Measurements from ENCODE around the gene IVD. TPM values are rescaled to one million over a fixed set of nuclear protein-coding genes. Genes with fewer than 3 reads are reported as not detected.

IVD gene
- total and polyA plus RNA-seq, 9 of the 15 experiments (the other 6 are each of a cell fraction or from before 2014, with no cell fraction given) = 0.15 to 4.5 (median 2.4) TPM

GRCh38 chr15:40382580-40383456 lies 22.8 kb upstream of the IVD start, which contains the start of gene KNSTRN (continued):
- TF ChIP-seq BRF2 (IDR thresholded peaks at IDR 0.05; ENCODE audit: borderline replicate concordance, insufficient read depth, insufficient read length) = no peak
- TF ChIP-seq SNIP1 (IDR thresholded peaks at IDR 0.05; ENCODE audit: low read depth) = no peak
- TF ChIP-seq CBFA2T2 (conservative IDR thresholded peaks at IDR 0.05) = no peak
- TF ChIP-seq TAF1 (IDR thresholded peaks at IDR 0.05; ENCODE audit: control insufficient read depth, extremely low read depth, insufficient read depth, low read length, severe bottlenecking) = peak; percentile 93
- TF ChIP-seq DACH1 (IDR thresholded peaks at IDR 0.05; ENCODE audit: partially characterized antibody) = no peak
- no peak; the same call in 1 of the 2 replicates for TF ChIP-seq BACH1 (tag; IDR thresholded peaks at IDR 0.05)
- peak; percentile 77 for TF ChIP-seq ELF1 (tag; IDR thresholded peaks at IDR 0.05)
- no peak for TF ChIP-seq SMARCA5 (IDR thresholded peaks at IDR 0.05)
- no peak for TF ChIP-seq MTA2 (IDR thresholded peaks at IDR 0.05; ENCODE audit: low read depth)
- no peak for TF ChIP-seq ZBTB9 (CRISPR knock-in tag; IDR thresholded peaks at IDR 0.05)
- TF ChIP-seq REST (IDR thresholded peaks at IDR 0.05; ENCODE audit: borderline replicate concordance) = no peak
- TF ChIP-seq REST (CRISPR knock-in tag; IDR thresholded peaks at IDR 0.05; ENCODE audit: low read depth) = no peak
- no peak; the same call in 1 of the 2 replicates for TF ChIP-seq ZNF644 (tag; IDR thresholded peaks at IDR 0.05; ENCODE audit: low read depth)
- no peak for TF ChIP-seq ARNT (IDR thresholded peaks at IDR 0.05)
- TF ChIP-seq CXXC5 (CRISPR knock-in tag; IDR thresholded peaks at IDR 0.05) = peak; percentile 62
- no peak for TF ChIP-seq SMARCA4 (IDR thresholded peaks at IDR 0.05)
- TF ChIP-seq TGIF2 (CRISPR knock-in tag; IDR thresholded peaks at IDR 0.05) = no peak
- no peak for TF ChIP-seq ZNF707 (CRISPR knock-in tag; conservative IDR thresholded peaks at IDR 0.05)
- no peak for TF ChIP-seq NFRKB (IDR thresholded peaks at IDR 0.05; ENCODE audit: low read depth)
